Muscle layer of colon (tissue), 2 donors: ENCODE results near the gene CLOCK.

Source experiments
- H3K27ac ChIP-seq: one replicate; pipeline ENCODE4 v1.7.0; 2013; ENCODE audit warnings: low read depth, mild to moderate bottlenecking, low read length, moderate library complexity
- H3K27me3 ChIP-seq, 2 donors: one replicate each; pipeline ENCODE4 v1.7.0; 2013; ENCODE audit warnings: low read length in 2 of 2, mild to moderate bottlenecking in 2 of 2; ENCODE audit not compliant: insufficient read depth in 2 of 2, control insufficient read depth in 1 of 2
- H3K36me3 ChIP-seq: one replicate; pipeline ENCODE4 v1.7.0; 2013; ENCODE audit warnings: mild to moderate bottlenecking, low read length; ENCODE audit not compliant: insufficient read depth
- H3K4me1 ChIP-seq: one replicate; pipeline ENCODE4 v1.7.0; 2013; ENCODE audit warnings: mild to moderate bottlenecking, low read length; ENCODE audit not compliant: insufficient read depth
- H3K4me3 ChIP-seq, 2 donors: one replicate each; pipeline ENCODE4 v1.7.0; 2013; ENCODE audit warnings: low read length in 2 of 2, low read depth in 1 of 2, mild to moderate bottlenecking in 1 of 2, moderate library complexity in 1 of 2
- H3K9ac ChIP-seq: one replicate; pipeline ENCODE4 v1.7.0; 2013; ENCODE audit warnings: low read length
- H3K9me3 ChIP-seq: one replicate; pipeline ENCODE4 v1.7.0; 2013; ENCODE audit warnings: mild to moderate bottlenecking, low read length
- donor health status: abdominal sarcoma.
- donor health status: Adenocarcinoma of cecum.

CLOCK gene

GRCh38 chr4:55539658-55540057 lies 7.1 kb downstream of the CLOCK start:
- Histone ChIP-seq H3K27me3 (no peaks in the 10 kb centered on the region), H3K36me3 (no peaks in the 10 kb centered on the region), H3K9ac (no peak overlapping the region), H3K4me3 (no peak overlapping the region), H3K9me3 (no peaks in the 10 kb centered on the region), H3K27ac (no peak overlapping the region), H3K4me1 (peaks cover 10% of the 10 kb centered on the region)

GRCh38 chr4:55538531-55538930 lies 8.2 kb downstream of the CLOCK start:
- Histone ChIP-seq H3K4me1 (no peaks in the 10 kb centered on the region), H3K36me3 (no peaks in the 10 kb centered on the region), H3K27me3 (no peaks in the 10 kb centered on the region), H3K9ac (no peak overlapping the region), H3K27ac (no peak overlapping the region), H3K9me3 (no peaks in the 10 kb centered on the region), H3K4me3 (no peak overlapping the region)

- H3K9ac ChIP-seq = no peak overlapping the region
- no peaks in the 10 kb centered on the region for H3K36me3 ChIP-seq
- H3K27me3 ChIP-seq = no peaks in the 10 kb centered on the region
- H3K9me3 ChIP-seq = no peaks in the 10 kb centered on the region
- H3K4me3 ChIP-seq = no peak overlapping the region
- no peaks in the 10 kb centered on the region for H3K4me1 ChIP-seq
- no peak overlapping the region for H3K27ac ChIP-seq
Measured at GRCh38 chr4:55534306-55534705, 12.4 kb downstream of the CLOCK start.

- H3K9ac ChIP-seq = no peak overlapping the region
- no peak overlapping the region for H3K27ac ChIP-seq
- no peaks in the 10 kb centered on the region for H3K27me3 ChIP-seq
- H3K9me3 ChIP-seq = no peaks in the 10 kb centered on the region
- H3K4me3 ChIP-seq = no peak overlapping the region
- H3K36me3 ChIP-seq = no peaks in the 10 kb centered on the region
- H3K4me1 ChIP-seq = peaks cover 3% of the 10 kb centered on the region
Measured at GRCh38 chr4:55530691-55531090, 16.0 kb downstream of the CLOCK start.

GRCh38 chr4:55530167-55530566 lies 16.5 kb downstream of the CLOCK start:
- Histone ChIP-seq H3K4me1 (peaks cover 3% of the 10 kb centered on the region), H3K9me3 (no peaks in the 10 kb centered on the region), H3K27me3 (no peaks in the 10 kb centered on the region), H3K36me3 (no peaks in the 10 kb centered on the region), H3K27ac (no peak overlapping the region), H3K4me3 (no peak overlapping the region), H3K9ac (no peak overlapping the region)

- no peaks in the 10 kb centered on the region for H3K36me3 ChIP-seq
- H3K9ac ChIP-seq = no peak overlapping the region
- H3K4me3 ChIP-seq = no peak overlapping the region
- no peak overlapping the region for H3K27ac ChIP-seq
- H3K27me3 ChIP-seq = no peaks in the 10 kb centered on the region
- H3K9me3 ChIP-seq = no peaks in the 10 kb centered on the region
- peaks cover 3% of the 10 kb centered on the region for H3K4me1 ChIP-seq
Measured at GRCh38 chr4:55528491-55528890, 18.2 kb downstream of the CLOCK start.

- Histone ChIP-seq H3K4me3 (no peak overlapping the region), H3K9me3 (no peaks in the 10 kb centered on the region), H3K36me3 (no peaks in the 10 kb centered on the region), H3K4me1 (peaks cover 3% of the 10 kb centered on the region), H3K9ac (no peak overlapping the region), H3K27ac (no peak overlapping the region), H3K27me3 (no peaks in the 10 kb centered on the region)
Measured at GRCh38 chr4:55524844-55525571, 21.7 kb downstream of the CLOCK start.

GRCh38 chr4:55518442-55518841 lies 28.3 kb downstream of the CLOCK start:
- no peaks in the 10 kb centered on the region for H3K36me3 ChIP-seq
- no peaks in the 10 kb centered on the region for H3K27me3 ChIP-seq
- H3K9ac ChIP-seq = no peak overlapping the region
- H3K9me3 ChIP-seq = no peaks in the 10 kb centered on the region
- no peak overlapping the region for H3K4me3 ChIP-seq
- H3K4me1 ChIP-seq = no peaks in the 10 kb centered on the region
- no peak overlapping the region for H3K27ac ChIP-seq

GRCh38 chr4:55517526-55518229 lies 29.0 kb downstream of the CLOCK start:
- Histone ChIP-seq H3K27ac (no peak overlapping the region), H3K4me1 (no peaks in the 10 kb centered on the region), H3K9ac (no peak overlapping the region), H3K4me3 (no peak overlapping the region), H3K36me3 (no peaks in the 10 kb centered on the region), H3K27me3 (no peaks in the 10 kb centered on the region), H3K9me3 (no peaks in the 10 kb centered on the region)

GRCh38 chr4:55512922-55513571 lies 33.7 kb downstream of the CLOCK start:
- no peaks in the 10 kb centered on the region for H3K27me3 ChIP-seq
- H3K9me3 ChIP-seq = no peaks in the 10 kb centered on the region
- H3K36me3 ChIP-seq = no peaks in the 10 kb centered on the region
- H3K9ac ChIP-seq = no peak overlapping the region
- no peak overlapping the region for H3K4me3 ChIP-seq
- H3K27ac ChIP-seq = no peak overlapping the region
- no peaks in the 10 kb centered on the region for H3K4me1 ChIP-seq

- H3K4me1 ChIP-seq = no peaks in the 10 kb centered on the region
- no peak overlapping the region for H3K4me3 ChIP-seq
- H3K27ac ChIP-seq = no peak overlapping the region
- H3K27me3 ChIP-seq = no peaks in the 10 kb centered on the region
- H3K36me3 ChIP-seq = no peaks in the 10 kb centered on the region
- no peaks in the 10 kb centered on the region for H3K9me3 ChIP-seq
- H3K9ac ChIP-seq = no peak overlapping the region
Measured at GRCh38 chr4:55512077-55512476, 34.6 kb downstream of the CLOCK start.
